ENCODE data around the gene VSNL1.
"Not testable (repeated sequence)": the region's sequence is repeated elsewhere in the genome, so short reads cannot be mapped to it uniquely, and the experiment has no call there.

Gene VSNL1

GRCh38 chr2:17543131-17543660 lies 2.7 kb downstream of the VSNL1 start:
- DNase-seq: no peak

- no peak for DNase-seq
Observed at GRCh38 chr2:17543848-17544247, 3.4 kb downstream of the VSNL1 start.

GRCh38 chr2:17544256-17544655 lies 3.8 kb downstream of the VSNL1 start:
- DNase-seq: no peak

- DNase-seq: no peak
Observed at GRCh38 chr2:17545680-17546613, 5.5 kb downstream of the VSNL1 start.

- DNase-seq: no peak
Observed at GRCh38 chr2:17547237-17547636, 6.7 kb downstream of the VSNL1 start.

GRCh38 chr2:17547737-17548136 lies 7.2 kb downstream of the VSNL1 start:
- no peak for DNase-seq

GRCh38 chr2:17550907-17551306 lies 10.4 kb downstream of the VSNL1 start:
- no peak for DNase-seq

- DNase-seq: no peak
Observed at GRCh38 chr2:17555150-17555549, 14.7 kb downstream of the VSNL1 start.

- no peak for DNase-seq
Observed at GRCh38 chr2:17557596-17557995, 17.1 kb downstream of the VSNL1 start.

- DNase-seq: no peak
Observed at GRCh38 chr2:17558053-17558452, 17.6 kb downstream of the VSNL1 start.

GRCh38 chr2:17558878-17559277 lies 18.4 kb downstream of the VSNL1 start:
- no peak for DNase-seq

- DNase-seq: not testable (repeated sequence)
Observed at GRCh38 chr2:17565726-17566125, 25.2 kb downstream of the VSNL1 start.

- no peak for DNase-seq
Observed at GRCh38 chr2:17571681-17572080, 31.2 kb downstream of the VSNL1 start.

- DNase-seq: no peak
Observed at GRCh38 chr2:17573085-17573803, 32.7 kb downstream of the VSNL1 start.

- no peak for DNase-seq
Observed at GRCh38 chr2:17573804-17574175, 33.3 kb downstream of the VSNL1 start.

GRCh38 chr2:17574406-17575073 lies 34.0 kb downstream of the VSNL1 start:
- no peak for DNase-seq

GRCh38 chr2:17576802-17577201 lies 36.3 kb downstream of the VSNL1 start:
- DNase-seq: no peak

- no peak for DNase-seq
Observed at GRCh38 chr2:17578466-17578928, 38.0 kb downstream of the VSNL1 start.

GRCh38 chr2:17579605-17580318 lies 39.3 kb downstream of the VSNL1 start:
- DNase-seq: no peak

- DNase-seq: no peak
Observed at GRCh38 chr2:17580319-17580715, 39.8 kb downstream of the VSNL1 start.

- no peak for DNase-seq
Observed at GRCh38 chr2:17581831-17582230, 41.3 kb downstream of the VSNL1 start.

- DNase-seq: no peak
Observed at GRCh38 chr2:17583166-17583565, 42.7 kb downstream of the VSNL1 start.

GRCh38 chr2:17583646-17584045 lies 43.1 kb downstream of the VSNL1 start:
- DNase-seq: no peak

All from stimulated activated CD4-positive, alpha-beta T cell treated with anti-CD3 and anti-CD28 coated beads, Interleukin-12 subunit alpha, Interleukin-12 subunit beta, amount 100 ng/mL, for 4 hours (primary cell).